ENCODE measurements around the gene METAP1. TPM values are rescaled to one million over a fixed set of nuclear protein-coding genes. Genes with fewer than 3 reads are reported as not detected.

Gene METAP1
- total and polyA plus RNA-seq, 2 donors (not counting 1 experiment from before 2014, with no cell fraction given) = 20.4 to 40.0 TPM

GRCh38 chr4:99058228-99058627 is 62.7 kb downstream of the METAP1 start:
- Mint-ChIP-seq H3K4me3 (no peak overlapping the region), H3K4me1 (peaks cover 5% of the 10 kb centered on the region), H3K9me3 (ENCODE audit: insufficient read depth) (no peaks in the 10 kb centered on the region), H3K27me3 (no peaks in the 10 kb centered on the region), H3K27ac (no peak overlapping the region)
- Histone ChIP-seq H4K20me1 (ENCODE audit: control insufficient read depth, insufficient read depth, low read length, poor library complexity, severe bottlenecking) (no peaks in the 10 kb centered on the region), H3K79me2 (ENCODE audit: control insufficient read depth, insufficient read depth, low read length) (no peaks in the 10 kb centered on the region), H3K4me1 (ENCODE audit: control insufficient read depth in 2 of 2, insufficient read depth in 2 of 2, low read length in 2 of 2) (no peaks in the 10 kb centered on the region), H3K27me3 (replicated peaks in 1 of 4; ENCODE audit: control extremely low read depth in 1 of 4, control insufficient read depth in 3 of 4, insufficient read depth in 4 of 4, low read length in 3 of 4) (no peaks in the 10 kb centered on the region), H3K27ac (ENCODE audit: low read length in 2 of 2) (no peak overlapping the region), H3K4me2 (replicated peaks; ENCODE audit: low read depth, low read length, poor library complexity, severe bottlenecking) (no peak overlapping the region), H3K36me3 (replicated peaks in 1 of 2; ENCODE audit: control extremely low read depth in 1 of 2, control insufficient read depth in 1 of 2, extremely low read depth in 1 of 2, insufficient read depth in 2 of 2, low read length in 1 of 2) (peaks cover 2 to 36% of the 10 kb centered on the region in 2 experiments), H2AFZ (ENCODE audit: insufficient read depth, low read depth, low read length, poor library complexity, severe bottlenecking) (no peak overlapping the region), H3K9me3 (ENCODE audit: control extremely low read depth in 1 of 3, control insufficient read depth in 2 of 3, insufficient read depth in 1 of 3, low read length in 2 of 3) (no peaks in the 10 kb centered on the region), H3K4me3 (ENCODE audit: control extremely low read depth in 1 of 5, extremely low read depth in 1 of 5, insufficient read depth in 1 of 5, low read depth in 2 of 5, low read length in 4 of 5) (no peak overlapping the region), H3K9ac (ENCODE audit: low read length) (no peak overlapping the region)
- ATAC-seq (ENCODE audit: low read depth) (no peak), DNase-seq (no peak)
- POLR2A ChIA-PET = no interaction called here
- no peak for TF ChIP-seq CTCF (IDR thresholded peaks at IDR 0.05)
- no peak for TF ChIP-seq EZH2 (IDR thresholded peaks at IDR 0.05; ENCODE audit: borderline replicate concordance, insufficient read depth, low read depth, low read length, poor library complexity, severe bottlenecking)
- CTCF ChIA-PET = interaction anchor here (0.7 to 12.5 kb wide), 5 partner anchors 44 to 908 kb away, joined by 3 to 173 read pairs (median 33); partner anchors contain the start of gene METAP1
- 89% methylated on average over 1 of the region's 2 CpGs for WGBS (ENCODE audit: insufficient coverage)
- intact Hi-C loops (cut with micrococcal nuclease) = no loop called here

DNA sequence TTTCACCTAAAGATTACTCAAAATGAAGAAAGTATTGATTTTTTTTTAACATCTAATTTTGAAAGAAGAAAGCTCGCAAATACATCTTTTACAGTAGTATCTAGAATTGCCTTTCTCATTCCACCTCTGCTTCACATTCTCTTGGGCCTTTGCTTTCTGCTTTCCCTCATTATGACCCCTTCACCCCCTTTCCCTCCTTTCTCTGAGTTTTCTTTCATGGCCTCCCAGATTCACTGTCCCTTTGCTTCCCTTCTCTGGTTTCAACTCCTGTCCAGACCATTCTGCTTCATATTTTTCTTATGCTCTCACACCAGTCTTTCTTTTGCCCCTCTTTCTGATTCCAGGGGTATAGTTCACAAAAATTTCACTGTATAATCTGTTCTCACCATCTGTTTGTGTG is 64.0 kb downstream of the METAP1 start:
- WGBS (ENCODE audit: insufficient coverage) = no CpG with 5 or more reads among the region's 1 CpG
- no peak overlapping the region for H3K4me3 ChIP-seq (ENCODE audit: control extremely low read depth in 1 of 5, extremely low read depth in 1 of 5, insufficient read depth in 1 of 5, low read depth in 2 of 5, low read length in 4 of 5)
- TF ChIP-seq EZH2 (IDR thresholded peaks at IDR 0.05; ENCODE audit: borderline replicate concordance, insufficient read depth, low read depth, low read length, poor library complexity, severe bottlenecking) = no peak
- no peak for TF ChIP-seq CTCF (IDR thresholded peaks at IDR 0.05)
- ChIA-PET CTCF (interaction anchor here (6.5 to 12.5 kb wide), 2 partner anchors 65 to 909 kb away, joined by 60 to 173 read pairs; partner anchors contain the start of gene METAP1), POLR2A (no interaction called here)
- Mint-ChIP-seq H3K9me3 (ENCODE audit: insufficient read depth) (no peaks in the 10 kb centered on the region), H3K4me1 (peaks cover 5% of the 10 kb centered on the region), H3K27ac (no peak overlapping the region), H3K27me3 (no peaks in the 10 kb centered on the region), H3K4me3 (no peak overlapping the region)
- no peaks in the 10 kb centered on the region for H3K27me3 ChIP-seq (replicated peaks in 1 of 4; ENCODE audit: control extremely low read depth in 1 of 4, control insufficient read depth in 3 of 4, insufficient read depth in 4 of 4, low read length in 3 of 4)
- no peak overlapping the region for H3K4me2 ChIP-seq (replicated peaks; ENCODE audit: low read depth, low read length, poor library complexity, severe bottlenecking)
- H4K20me1 ChIP-seq (ENCODE audit: control insufficient read depth, insufficient read depth, low read length, poor library complexity, severe bottlenecking) = no peaks in the 10 kb centered on the region
- H3K9me3 ChIP-seq (ENCODE audit: control extremely low read depth in 1 of 3, control insufficient read depth in 2 of 3, insufficient read depth in 1 of 3, low read length in 2 of 3) = no peaks in the 10 kb centered on the region
- H3K4me1 ChIP-seq (ENCODE audit: control insufficient read depth in 2 of 2, insufficient read depth in 2 of 2, low read length in 2 of 2) = no peaks in the 10 kb centered on the region
- DNase-seq (no peak), ATAC-seq (ENCODE audit: low read depth) (no peak)
- peaks cover 2 to 32% of the 10 kb centered on the region in 2 experiments for H3K36me3 ChIP-seq (replicated peaks in 1 of 2; ENCODE audit: control extremely low read depth in 1 of 2, control insufficient read depth in 1 of 2, extremely low read depth in 1 of 2, insufficient read depth in 2 of 2, low read length in 1 of 2)
- H2AFZ ChIP-seq (ENCODE audit: insufficient read depth, low read depth, low read length, poor library complexity, severe bottlenecking) = no peak overlapping the region
- no peak overlapping the region for H3K27ac ChIP-seq (ENCODE audit: low read length in 2 of 2)
- intact Hi-C loops (cut with micrococcal nuclease) = no loop called here
- no peaks in the 10 kb centered on the region for H3K79me2 ChIP-seq (ENCODE audit: control insufficient read depth, insufficient read depth, low read length)
- no peak overlapping the region for H3K9ac ChIP-seq (ENCODE audit: low read length)

Data from B cell (primary cell).